Upper lobe of right lung (tissue), 1 donor: Measurements from ENCODE around the gene PPM1H. TPM values are rescaled to one million over a fixed set of nuclear protein-coding genes. Genes with fewer than 3 reads are reported as not detected.

Experiments used
- ATAC-seq: fragments of 200-7000 bp; cut with Tn5 transposase; one replicate; pipeline ENCODE4 v1.9.1; 2020; ENCODE audit warnings: mild to moderate bottlenecking, moderate library complexity
- DNase-seq: peaks from one replicate; pipeline ENCODE4 v3.0.0-alpha.2; 2020
- H3K27ac ChIP-seq: fragments of 200-600 bp; one replicate; pipeline ENCODE4 v1.8.0; 2022
- H3K27me3 ChIP-seq: fragments of 200-600 bp; one replicate; pipeline ENCODE4 v1.8.0; 2022; ENCODE audit warnings: mild to moderate bottlenecking
- H3K36me3 ChIP-seq: fragments of 200-600 bp; one replicate; pipeline ENCODE4 v1.8.0; 2022
- H3K4me1 ChIP-seq: fragments of 200-600 bp; one replicate; pipeline ENCODE4 v1.8.0; 2022
- H3K4me3 ChIP-seq: fragments of 200-600 bp; one replicate; pipeline ENCODE4 v1.8.0; 2022; ENCODE audit warnings: mild to moderate bottlenecking
- H3K9me3 ChIP-seq: fragments of 200-600 bp; one replicate; pipeline ENCODE4 v1.8.0; 2022
- CTCF ChIP-seq: fragments of 200-600 bp; IDR thresholded peaks from one replicate; pipeline ENCODE4 v1.8.0; 2022; ENCODE audit warnings: antibody characterized with exemption
- intact Hi-C: fragments of 100-400 bp; cut with DNase I; formaldehyde crosslinking; loops from one replicate; pipeline ENCODE4 v1.11.0; 2022
- total RNA-seq: library from RNA; stranded (reverse); fragmentation: NEBNext Ultra II Directional; extraction: Animal tissue kit (Norgen Biotek cat#: 25700); gene quantifications from one replicate; pipeline ENCODE4 v1.2.1, GENCODE V29; 2021
- donor health status: DM: no; HTN: yes; CAD: no; lungs with severe emphysema.

PPM1H gene
- total RNA-seq, 1 donor from 2014 or later = 8.0 TPM

GRCh38 chr12:62694116-62694515 is 240.8 kb downstream of the PPM1H start:
- no peak overlapping the region for H3K27ac ChIP-seq
- no peak overlapping the region for H3K4me3 ChIP-seq

GRCh38 chr12:62693376-62694050 is 241.4 kb downstream of the PPM1H start:
- Histone ChIP-seq H3K36me3 (no peaks in the 10 kb centered on the region), H3K27me3 (no peaks in the 10 kb centered on the region), H3K4me1 (peaks cover 13% of the 10 kb centered on the region), H3K27ac (no peak overlapping the region), H3K4me3 (no peak overlapping the region), H3K9me3 (no peaks in the 10 kb centered on the region)
- DNase-seq (no peak), ATAC-seq (no peak)
- intact Hi-C loops = no loop called here
- TF ChIP-seq CTCF = no peak

More at GRCh38 chr12:62694116-62694515, 240.8 kb downstream of the PPM1H start:
- no peak for DNase-seq
- H3K4me1 ChIP-seq = peaks cover 15% of the 10 kb centered on the region
- intact Hi-C loops = no loop called here
- TF ChIP-seq CTCF = no peak
- H3K9me3 ChIP-seq = no peaks in the 10 kb centered on the region
- no peaks in the 10 kb centered on the region for H3K36me3 ChIP-seq
- H3K27me3 ChIP-seq = no peaks in the 10 kb centered on the region
- no peak for ATAC-seq

- no peak overlapping the region for H3K4me3 ChIP-seq
- no peaks in the 10 kb centered on the region for H3K36me3 ChIP-seq
- H3K27me3 ChIP-seq = no peaks in the 10 kb centered on the region
- TF ChIP-seq CTCF = no peak
- DNase-seq (no peak), ATAC-seq (no peak)
- intact Hi-C loops = no loop called here
- H3K27ac ChIP-seq = no peak overlapping the region
- H3K9me3 ChIP-seq = no peaks in the 10 kb centered on the region
- peaks cover 7% of the 10 kb centered on the region for H3K4me1 ChIP-seq
Measured at GRCh38 chr12:62692884-62693283, 242.1 kb downstream of the PPM1H start.

GRCh38 chr12:62691309-62691708 is 243.6 kb downstream of the PPM1H start:
- TF ChIP-seq CTCF = no peak
- intact Hi-C loops = no loop called here
- H3K27me3 ChIP-seq = no peaks in the 10 kb centered on the region
- H3K36me3 ChIP-seq = no peaks in the 10 kb centered on the region
- no peak for DNase-seq
- H3K27ac ChIP-seq = no peak overlapping the region
- ATAC-seq = no peak
- no peaks in the 10 kb centered on the region for H3K9me3 ChIP-seq
- H3K4me1 ChIP-seq = peaks cover 3% of the 10 kb centered on the region
- H3K4me3 ChIP-seq = no peak overlapping the region

GRCh38 chr12:62689042-62689839 is 245.7 kb downstream of the PPM1H start:
- Histone ChIP-seq H3K9me3 (no peaks in the 10 kb centered on the region), H3K27ac (no peak overlapping the region), H3K27me3 (no peaks in the 10 kb centered on the region), H3K36me3 (no peaks in the 10 kb centered on the region), H3K4me1 (peaks cover 3% of the 10 kb centered on the region), H3K4me3 (no peak overlapping the region)
- no peak for TF ChIP-seq CTCF
- intact Hi-C loops = no loop called here
- DNase-seq (no peak), ATAC-seq (no peak)
